Astrocyte of the cerebellum (primary cell): ENCODE measurements around the gene SWT1.
A peak's percentile ranks its signal among the peaks of the same experiment; 100 is the strongest.
"Not testable (repeated sequence)": the region's sequence is repeated elsewhere in the genome, so short reads cannot be mapped to it uniquely, and the experiment has no call there.

ENCODE experiments used
- DNase-seq: peaks from one replicate; pipeline ENCODE4 v3.0.0-alpha.2; 2011; ENCODE audit warnings: low read depth
- H3K4me3 ChIP-seq: 2 replicates; pipeline ENCODE4 v1.5.1; 2011; ENCODE audit warnings: mild to moderate bottlenecking, low read depth, low read length, moderate library complexity
- in situ Hi-C: cut with HindIII; loops from 2 replicates; pipeline ENCODE4 v1.10.0; 2017; ENCODE audit warnings: low sequenced_read_pairs
- TF ChIP-seq, protein P1 (sequence below): IDR thresholded peaks from 2 replicates; pipeline ENCODE4 v1.5.1; 2012; ENCODE audit warnings: low read length, low read depth, moderate library complexity, mild to moderate bottlenecking; ENCODE audit errors: missing control alignments

The SWT1 gene

DNA sequence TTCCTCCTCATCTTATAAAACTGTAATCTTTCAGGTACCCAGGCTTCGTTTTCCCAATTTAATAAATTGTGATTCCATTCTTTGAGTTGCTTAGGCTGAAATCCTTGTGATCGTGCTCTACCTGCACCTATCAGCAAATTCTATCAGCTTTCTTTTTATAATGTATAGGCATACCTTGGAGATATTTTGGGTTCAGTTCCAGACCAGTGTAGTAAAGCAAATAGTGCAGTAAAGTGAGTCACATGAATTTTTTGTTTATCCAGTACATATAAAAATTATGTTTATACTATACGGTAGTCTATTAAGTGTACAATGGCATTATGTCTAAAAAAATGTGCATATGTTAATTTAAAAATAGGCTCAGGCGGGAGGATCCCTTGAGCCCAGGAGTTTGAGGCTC is 5.5 kb downstream of the SWT1 start:
- DNase-seq = no peak
- in situ Hi-C loops = loop anchor here (25.0 kb wide), 1 partner anchor 525 kb away; no protein-coding TSS in a partner anchor
- TF ChIP-seq, protein P1, sequence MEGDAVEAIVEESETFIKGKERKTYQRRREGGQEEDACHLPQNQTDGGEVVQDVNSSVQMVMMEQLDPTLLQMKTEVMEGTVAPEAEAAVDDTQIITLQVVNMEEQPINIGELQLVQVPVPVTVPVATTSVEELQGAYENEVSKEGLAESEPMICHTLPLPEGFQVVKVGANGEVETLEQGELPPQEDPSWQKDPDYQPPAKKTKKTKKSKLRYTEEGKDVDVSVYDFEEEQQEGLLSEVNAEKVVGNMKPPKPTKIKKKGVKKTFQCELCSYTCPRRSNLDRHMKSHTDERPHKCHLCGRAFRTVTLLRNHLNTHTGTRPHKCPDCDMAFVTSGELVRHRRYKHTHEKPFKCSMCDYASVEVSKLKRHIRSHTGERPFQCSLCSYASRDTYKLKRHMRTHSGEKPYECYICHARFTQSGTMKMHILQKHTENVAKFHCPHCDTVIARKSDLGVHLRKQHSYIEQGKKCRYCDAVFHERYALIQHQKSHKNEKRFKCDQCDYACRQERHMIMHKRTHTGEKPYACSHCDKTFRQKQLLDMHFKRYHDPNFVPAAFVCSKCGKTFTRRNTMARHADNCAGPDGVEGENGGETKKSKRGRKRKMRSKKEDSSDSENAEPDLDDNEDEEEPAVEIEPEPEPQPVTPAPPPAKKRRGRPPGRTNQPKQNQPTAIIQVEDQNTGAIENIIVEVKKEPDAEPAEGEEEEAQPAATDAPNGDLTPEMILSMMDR = no peak
- no peak overlapping the region for H3K4me3 ChIP-seq

DNA sequence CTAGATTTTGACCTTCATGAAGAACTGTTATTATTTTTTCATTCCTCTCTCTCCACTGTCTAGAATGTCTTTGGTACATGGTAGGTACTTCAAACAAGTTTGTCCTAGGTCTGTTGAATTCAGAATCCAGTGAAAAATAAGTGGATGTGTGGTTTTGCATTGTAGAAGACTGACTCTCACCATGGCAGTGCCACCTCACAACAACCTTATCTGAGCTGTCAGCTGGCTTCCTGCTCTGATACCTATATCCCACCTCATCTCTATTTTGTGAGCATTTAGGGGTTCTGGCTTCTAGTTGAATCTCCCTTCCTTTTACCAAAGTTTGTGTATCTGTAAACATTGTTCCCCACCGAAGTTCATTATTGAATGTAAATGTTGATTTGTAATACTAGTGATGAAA is 9.1 kb downstream of the SWT1 start:
- in situ Hi-C loops = loop anchor here (25.0 kb wide), 1 partner anchor 521 kb away; no protein-coding TSS in a partner anchor
- TF ChIP-seq, protein P1 = no peak
- no peak for DNase-seq
- H3K4me3 ChIP-seq = no peak overlapping the region

DNA sequence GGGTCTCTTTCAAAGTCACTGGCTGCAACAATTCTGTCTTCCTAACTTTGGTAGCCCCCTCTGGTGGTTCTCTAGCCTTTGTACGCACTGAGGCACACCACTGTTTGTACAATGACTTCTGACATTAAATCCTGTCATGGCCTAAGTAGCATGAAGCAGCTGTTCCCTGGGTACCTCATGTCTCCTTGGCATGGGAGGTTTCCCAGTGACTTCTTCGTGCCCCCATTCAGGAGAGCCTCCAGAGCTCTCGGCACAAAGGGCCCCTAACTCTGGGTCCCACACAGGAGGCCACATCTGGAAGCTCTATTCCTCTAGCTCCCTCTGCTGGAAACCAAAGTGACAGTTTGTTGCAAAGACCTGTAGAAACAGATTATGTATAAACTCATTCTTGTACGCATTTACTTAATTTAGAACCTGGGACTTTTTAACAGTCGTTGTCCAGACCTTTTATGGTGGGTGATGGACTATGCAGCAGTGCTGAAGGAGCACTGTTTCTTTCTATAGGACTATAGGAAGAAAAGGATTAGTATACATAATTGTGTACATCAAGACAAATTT is 13.4 kb downstream of the SWT1 start:
- DNase-seq = peak; percentile 34

DNA sequence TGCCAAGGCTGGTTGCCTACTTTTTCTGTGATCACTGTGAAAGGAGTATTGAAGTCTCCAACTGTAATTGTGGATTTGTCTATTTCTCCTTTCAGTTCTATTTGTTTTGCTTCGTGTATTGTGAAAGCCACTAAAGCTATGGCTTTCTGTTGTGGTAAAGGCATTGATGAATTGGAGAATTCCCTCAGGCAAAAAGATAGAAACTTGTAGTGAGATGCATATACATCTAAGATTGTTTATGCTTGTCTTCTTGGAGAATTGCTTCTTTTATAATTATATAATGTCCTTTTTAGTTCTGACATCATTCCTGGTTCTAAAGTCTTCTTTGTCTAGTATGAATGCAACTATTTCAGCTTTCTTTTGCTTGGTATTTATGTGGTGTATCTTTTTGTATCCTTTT is 36.8 kb downstream of the SWT1 start:
- no peak overlapping the region for H3K4me3 ChIP-seq
- in situ Hi-C loops = no loop called here
- DNase-seq = no peak
- TF ChIP-seq, protein P1 = no peak

More for the DNA sequence above, 13.4 kb downstream of the SWT1 start:
- no peak overlapping the region for H3K4me3 ChIP-seq
- TF ChIP-seq, protein P1 = peak; percentile 79
- in situ Hi-C loops = loop anchor here (25.0 kb wide), 1 partner anchor 517 kb away; no protein-coding TSS in a partner anchor

DNA sequence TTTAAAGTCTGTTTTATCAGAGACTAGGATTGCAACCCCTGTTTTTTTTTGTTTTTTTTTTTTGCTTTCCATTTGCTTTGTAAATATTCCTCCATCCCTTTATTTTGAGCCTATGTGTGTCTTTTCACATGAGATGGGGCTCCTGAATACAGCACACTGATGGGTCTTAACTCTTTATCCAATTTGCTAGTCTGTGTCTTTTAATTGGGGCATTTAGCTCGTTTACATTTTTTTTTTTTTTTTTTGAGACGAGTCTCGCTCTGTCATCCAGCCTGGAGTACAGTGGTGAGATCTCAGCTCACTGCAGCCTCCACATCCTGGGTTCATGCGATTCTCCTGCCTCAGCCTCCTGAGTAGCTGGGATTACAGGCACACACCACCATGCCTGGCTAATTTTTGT is 41.7 kb downstream of the SWT1 start:
- in situ Hi-C loops, H3K4me3 ChIP-seq, DNase-seq: not testable (repeated sequence)

DNA sequence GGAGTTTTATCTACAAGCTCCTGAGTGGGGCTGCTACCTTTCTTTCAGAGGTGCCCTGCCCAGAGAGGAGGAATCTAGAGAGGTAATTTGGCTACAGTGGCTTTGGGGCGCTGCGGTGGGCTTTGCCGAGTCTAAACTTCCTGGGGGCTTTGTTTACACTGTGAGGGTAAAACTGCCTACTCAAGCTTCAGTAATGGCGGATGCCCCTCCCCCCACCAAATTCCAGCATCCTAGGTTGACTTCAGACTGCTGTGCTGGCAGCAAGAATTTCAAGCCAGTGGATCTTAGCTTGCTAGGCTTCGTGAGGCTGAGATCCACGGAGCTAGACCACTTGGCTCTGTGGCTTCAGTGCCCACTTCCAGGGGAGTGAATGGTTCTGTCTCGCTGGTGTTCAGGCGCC is 43.9 kb downstream of the SWT1 start:
- in situ Hi-C loops = no loop called here
- TF ChIP-seq, protein P1 = no peak
- DNase-seq = no peak

DNA sequence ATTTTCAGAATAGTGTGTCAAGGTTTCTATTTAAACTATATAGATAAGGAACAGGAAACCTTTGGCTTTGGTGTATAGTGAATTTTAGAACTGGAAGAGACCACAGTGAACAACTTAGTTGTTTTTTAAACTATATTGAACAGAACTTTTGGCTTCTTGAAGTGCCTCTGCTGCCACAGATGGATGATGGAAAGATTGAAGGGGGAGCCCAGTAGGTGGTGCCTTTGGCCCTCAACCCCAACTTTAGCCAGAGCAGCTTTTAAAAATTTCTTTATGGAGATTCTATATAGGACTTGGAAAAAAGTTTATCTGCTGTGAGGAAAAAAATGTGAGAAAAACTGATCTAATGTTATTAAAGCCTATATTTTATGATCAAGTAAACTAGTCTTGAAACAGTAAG is 50.2 kb downstream of the SWT1 start:
- DNase-seq = no peak
- H3K4me3 ChIP-seq = no peak overlapping the region
- in situ Hi-C loops = no loop called here
- TF ChIP-seq, protein P1 = no peak

More for the DNA sequence above, 43.9 kb downstream of the SWT1 start:
- H3K4me3 ChIP-seq = no peak overlapping the region
